AG04450 (cell line): ENCODE results near the gene AMIGO1. TPM values are rescaled to one million over a fixed set of nuclear protein-coding genes. Genes with fewer than 3 reads are reported as not detected.

Experiments
- CTCF ChIA-PET: fragments of 300-600, 350-600 bp; formaldehyde crosslinking; extraction: SDS; loops from one replicate; lab custom pipeline; 2022; ENCODE audit warnings: antibody characterized with exemption, inconsistent platforms; lab: Charles Lee
- POLR2A ChIA-PET: fragments of 350-600 bp; formaldehyde crosslinking; extraction: SDS; loops from one replicate; lab custom pipeline; 2021; ENCODE audit warnings: antibody characterized with exemption, inconsistent platforms; lab: Yijun Ruan, JAX
- DNase-seq: peaks from one replicate; pipeline ENCODE4 v3.0.0-alpha.2; 2011; ENCODE audit warnings: low read depth, low spot score
- H3K27ac ChIP-seq: one replicate; pipeline ENCODE4 v1.5.1; 2012; ENCODE audit warnings: low read depth, low read length, control low read depth
- H3K27me3 ChIP-seq: one replicate; pipeline ENCODE4 v1.6.0; 2012; ENCODE audit warnings: low read length; ENCODE audit not compliant: control insufficient read depth, insufficient read depth
- H3K4me3 ChIP-seq: 2 replicates; pipeline ENCODE4 v1.5.1; 2011; ENCODE audit warnings: mild to moderate bottlenecking, low read depth, low read length, control low read depth
- H3K9me3 ChIP-seq: 2 replicates; pipeline ENCODE4 v1.5.1; 2012; ENCODE audit warnings: low read length; ENCODE audit not compliant: control insufficient read depth, insufficient read depth
- CTCF ChIP-seq: IDR thresholded peaks from 2 replicates; pipeline ENCODE4 v1.5.1; 2011; ENCODE audit warnings: low read depth, low read length, control low read depth, inconsistent platforms
- polyA plus RNA-seq: library from polyadenylated mRNA; depleted of rRNA; stranded (reverse); fragments of >200 nt; gene quantifications from 2 replicates; pipeline ENCODE4 v1.2.3, GENCODE V29; 2011

The AMIGO1 gene
- polyA plus RNA-seq, 1 experiment: 1.5 TPM

- no peak overlapping the region for H3K4me3 ChIP-seq
- H3K27me3 ChIP-seq: peaks cover 13% of the 10 kb centered on the region
- ChIA-PET POLR2A (no interaction called here), CTCF (interaction anchor here (1.1 to 17.0 kb wide), 3 partner anchors 8 to 103 kb away, joined by 4 to 1351 read pairs (median 8); partner anchors contain the start of genes AMIGO1, ATXN7L2 and CYB561D1)
- TF ChIP-seq CTCF: no peak
- H3K27ac ChIP-seq: no peak overlapping the region
- DNase-seq: no peak
- no peaks in the 10 kb centered on the region for H3K9me3 ChIP-seq
Observed at GRCh38 chr1:109537450-109538178, 28.1 kb upstream of the AMIGO1 start.

DNA sequence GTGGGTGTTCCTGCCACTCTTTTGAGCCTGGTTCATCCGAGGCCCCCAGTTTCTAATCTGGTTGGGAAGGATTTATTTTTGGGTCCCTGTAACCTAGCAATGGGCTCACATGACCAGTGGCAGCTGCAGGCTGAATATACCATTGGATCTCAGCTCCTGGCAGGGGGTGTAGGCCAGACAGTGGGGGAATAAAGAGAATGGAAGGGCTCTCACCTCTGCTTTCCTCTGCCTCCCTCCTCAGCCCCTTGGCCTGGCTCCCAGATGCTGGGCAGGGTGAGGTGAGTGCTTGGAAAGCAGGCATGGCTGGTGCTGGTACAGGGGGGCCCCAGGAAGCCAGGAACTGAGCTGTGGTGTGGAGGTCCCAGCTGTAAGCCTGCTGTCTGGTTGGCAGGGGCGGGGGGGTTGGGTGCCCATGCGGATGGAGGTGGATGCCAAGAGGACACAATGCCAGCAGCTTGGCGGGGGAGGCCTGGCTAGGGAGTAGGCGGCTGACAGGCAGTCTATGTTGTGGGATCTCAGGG is 26.5 kb upstream of the AMIGO1 start:
- H3K9me3 ChIP-seq: no peaks in the 10 kb centered on the region
- no peak for TF ChIP-seq CTCF
- CTCF ChIA-PET: interaction anchor here (1.6 to 17.0 kb wide), 3 partner anchors 10 to 105 kb away, joined by 4 to 1351 read pairs (median 8); partner anchors contain the start of genes AMIGO1, ATXN7L2 and CYB561D1
- H3K4me3 ChIP-seq: no peak overlapping the region
- no peak overlapping the region for H3K27ac ChIP-seq
- peaks cover 7% of the 10 kb centered on the region for H3K27me3 ChIP-seq
- POLR2A ChIA-PET: interaction anchor here (0.6 kb wide), 1 partner anchor 42 kb away, joined by 3 read pairs; the partner anchor contains the start of gene CYB561D1
- no peak for DNase-seq

GRCh38 chr1:109535481-109535880 is 26.0 kb upstream of the AMIGO1 start:
- CTCF ChIA-PET: interaction anchor here (1.6 to 17.0 kb wide), 3 partner anchors 10 to 105 kb away, joined by 4 to 1351 read pairs (median 8); partner anchors contain the start of genes AMIGO1, ATXN7L2 and CYB561D1
- Histone ChIP-seq H3K4me3 (no peak overlapping the region), H3K9me3 (no peaks in the 10 kb centered on the region), H3K27ac (no peak overlapping the region), H3K27me3 (peaks cover 5% of the 10 kb centered on the region)
- no peak for DNase-seq
- POLR2A ChIA-PET: no interaction called here
- TF ChIP-seq CTCF: no peak

GRCh38 chr1:109534307-109534858 is 24.9 kb upstream of the AMIGO1 start:
- TF ChIP-seq CTCF: no peak
- Histone ChIP-seq H3K4me3 (no peak overlapping the region), H3K27ac (no peak overlapping the region), H3K9me3 (no peaks in the 10 kb centered on the region), H3K27me3 (peaks cover 5% of the 10 kb centered on the region)
- no peak for DNase-seq
- POLR2A ChIA-PET: no interaction called here
- CTCF ChIA-PET: interaction anchor here (0.7 to 17.0 kb wide), 5 partner anchors 11 to 270 kb away, joined by 3 to 1351 read pairs (median 14); partner anchors contain the start of genes AMIGO1, ATXN7L2, CYB561D1 and GNAI3
